HG03280 (cell line): ENCODE measurements around the gene OGFR.
"Not testable (repeated sequence)": the region's sequence is repeated elsewhere in the genome, so short reads cannot be mapped to it uniquely, and the experiment has no call there.

Experiments used
- ATAC-seq: cut with Tn5 transposase; IDR thresholded peaks from one replicate; pipeline ENCODE4 v1.9.1; 2021; ENCODE audit warnings: mild to moderate bottlenecking, moderate library complexity; ENCODE audit not compliant: unreplicated experiment

OGFR gene

DNA sequence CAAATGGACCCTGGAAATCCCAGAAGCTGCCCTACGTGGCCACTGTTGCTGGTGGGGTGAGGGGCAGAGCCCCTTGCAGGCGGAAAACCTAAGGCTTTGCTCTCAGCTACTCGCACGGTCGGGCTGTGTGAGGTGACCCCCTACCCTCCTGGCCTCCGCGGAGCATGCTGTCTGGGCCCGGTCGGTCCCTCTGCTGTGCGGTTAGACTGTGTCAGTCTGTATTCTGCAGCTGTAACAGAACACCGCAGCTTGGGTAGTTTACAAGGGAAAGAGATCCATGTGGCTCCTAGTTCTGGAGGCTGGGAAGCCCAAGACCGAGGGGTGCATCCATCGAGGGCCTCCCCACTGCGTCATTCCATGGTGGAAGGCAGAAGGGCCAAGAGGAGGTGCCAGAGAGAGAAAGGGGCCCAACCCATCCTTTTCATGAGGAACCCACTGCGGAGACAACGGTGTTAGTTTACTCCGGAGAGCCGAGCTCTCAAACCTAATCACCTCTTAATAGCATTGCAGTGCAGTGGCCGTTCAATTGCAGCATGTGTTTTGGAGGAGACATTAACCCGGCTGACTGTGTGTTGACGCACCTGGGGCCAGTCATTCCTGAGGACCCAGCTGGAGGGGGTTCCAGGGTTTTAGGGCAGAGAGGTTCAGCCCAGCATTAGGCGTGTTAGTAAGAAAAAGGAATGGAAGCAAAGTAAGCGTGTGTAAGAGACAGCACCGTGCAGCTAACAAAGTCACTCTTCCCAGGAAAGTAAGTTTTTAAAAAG is 30.5 kb downstream of the OGFR start:
- ATAC-seq: no peak

- no peak for ATAC-seq
These were observed 31.6 kb downstream of the OGFR start for GRCh38 chr20:62835931-62836861.

GRCh38 chr20:62836967-62837490 is 32.4 kb downstream of the OGFR start:
- no peak for ATAC-seq

GRCh38 chr20:62837790-62838127 is 33.1 kb downstream of the OGFR start:
- ATAC-seq: no peak

- ATAC-seq: no peak
These were observed 33.7 kb downstream of the OGFR start for GRCh38 chr20:62838128-62838891.

DNA sequence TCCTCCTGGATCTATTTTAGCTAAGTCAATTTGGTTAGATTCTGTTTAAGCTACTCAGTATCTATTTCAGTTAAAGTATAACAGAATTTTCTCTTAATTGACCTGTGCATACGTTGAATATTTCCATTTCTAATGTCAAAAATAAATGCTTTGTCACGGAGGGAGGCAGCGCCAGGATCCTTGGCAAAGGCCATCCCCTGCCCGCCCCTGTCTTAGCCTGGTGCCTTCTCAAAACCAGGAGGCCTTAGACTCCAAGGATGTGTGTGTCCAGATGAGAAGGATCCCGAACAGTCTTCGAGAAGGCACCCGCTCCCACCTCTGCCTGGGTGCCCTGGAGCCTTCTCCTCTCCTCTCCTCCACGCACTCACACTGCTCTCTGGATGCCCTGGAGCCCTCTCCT is 34.6 kb downstream of the OGFR start:
- ATAC-seq: no peak

DNA sequence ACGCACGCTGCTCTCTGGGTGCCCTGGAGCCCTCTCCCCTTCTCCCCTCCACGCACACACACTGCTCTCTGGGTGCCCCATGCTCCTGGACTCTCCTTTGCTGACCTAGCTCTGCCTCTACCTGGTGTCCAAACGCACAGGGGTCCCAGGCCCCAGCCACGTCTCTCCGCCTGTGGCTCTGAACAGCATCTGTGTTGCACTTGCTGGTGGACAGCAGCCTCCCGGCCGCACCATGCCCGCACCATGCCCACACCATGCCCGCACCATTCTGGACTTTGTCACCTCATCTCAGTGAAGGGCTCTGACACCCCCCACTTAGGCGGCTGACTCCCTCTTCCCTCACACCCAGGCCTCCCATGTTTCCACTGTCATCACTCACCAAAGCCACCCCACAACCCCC is 35.2 kb downstream of the OGFR start:
- ATAC-seq: no peak

GRCh38 chr20:62840244-62841197 is 35.9 kb downstream of the OGFR start:
- no peak for ATAC-seq

GRCh38 chr20:62841705-62842212 is 37.1 kb downstream of the OGFR start:
- no peak for ATAC-seq

DNA sequence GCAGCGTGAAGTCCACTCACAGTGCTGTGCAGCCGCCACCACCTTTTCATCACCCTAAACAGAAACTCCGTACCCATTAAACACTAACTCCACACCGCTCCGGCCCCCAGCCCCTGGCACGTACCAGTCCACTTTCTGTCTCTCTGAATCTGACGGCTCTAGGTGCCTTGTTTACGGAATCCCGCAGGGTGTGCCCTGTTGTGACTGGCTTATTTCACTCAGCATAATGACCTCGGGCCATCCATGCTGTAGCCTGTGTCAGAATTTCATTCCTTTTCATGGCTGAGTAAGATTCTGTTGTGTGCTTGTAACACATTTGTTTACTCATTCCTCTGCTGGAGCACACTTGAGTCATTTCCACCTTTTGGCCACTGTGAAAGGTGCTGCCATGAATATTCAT is 39.0 kb downstream of the OGFR start:
- no peak for ATAC-seq

DNA sequence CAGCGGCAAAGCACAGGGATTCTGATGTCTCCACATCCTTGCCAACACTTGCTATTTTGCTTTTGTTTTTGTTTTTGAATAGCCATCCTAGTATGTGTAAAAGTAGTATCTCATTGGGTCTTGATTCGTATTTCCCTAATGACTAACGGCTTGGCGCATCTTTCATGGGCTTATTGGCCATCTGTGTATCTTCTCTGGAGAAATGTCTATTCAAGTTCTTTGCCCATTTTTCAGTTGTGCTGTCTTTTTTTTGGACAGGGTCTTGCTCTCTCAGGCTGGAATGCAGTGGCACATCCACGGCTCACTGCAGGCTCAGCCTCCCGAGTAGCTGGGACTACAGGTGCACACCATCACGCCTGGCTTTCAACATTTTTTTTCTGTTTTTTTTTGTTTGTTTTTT is 39.5 kb downstream of the OGFR start:
- no peak for ATAC-seq

DNA sequence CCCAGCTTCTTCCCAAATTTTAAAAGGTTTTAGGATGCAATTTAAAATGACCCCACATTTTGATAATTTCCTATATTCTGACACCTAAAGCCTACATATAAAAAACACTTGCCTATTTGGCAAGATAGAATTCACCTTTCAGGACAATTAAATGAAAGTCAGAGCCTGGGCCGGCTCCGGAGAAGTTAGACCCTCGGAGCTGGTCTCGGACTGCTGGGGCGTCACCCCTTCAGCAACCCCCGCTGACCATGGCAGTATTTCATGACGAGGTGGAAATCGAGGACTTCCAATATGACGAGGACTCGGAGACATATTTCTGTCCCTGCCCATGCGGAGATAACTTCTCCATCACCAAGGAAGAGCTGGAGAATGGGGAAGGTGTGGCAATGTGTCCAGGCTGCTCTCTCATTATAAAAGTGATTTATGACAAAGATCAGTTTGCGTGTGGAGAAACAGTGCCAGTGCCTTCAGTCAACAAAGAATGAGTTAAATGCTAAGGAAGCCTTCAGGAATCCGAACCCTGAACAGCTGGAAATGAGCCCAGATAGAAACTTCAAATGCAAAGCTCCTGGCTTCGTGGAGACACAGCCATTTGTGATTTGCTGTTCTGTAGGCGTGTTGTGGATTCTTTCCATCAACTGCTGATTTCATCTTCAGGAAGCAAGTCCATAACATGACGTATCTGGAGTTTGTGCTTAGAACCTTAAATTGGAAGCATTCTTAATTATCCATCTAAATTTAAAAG is 41.0 kb downstream of the OGFR start:
- ATAC-seq: no peak

GRCh38 chr20:62846166-62846890 is 41.7 kb downstream of the OGFR start:
- ATAC-seq: no peak

DNA sequence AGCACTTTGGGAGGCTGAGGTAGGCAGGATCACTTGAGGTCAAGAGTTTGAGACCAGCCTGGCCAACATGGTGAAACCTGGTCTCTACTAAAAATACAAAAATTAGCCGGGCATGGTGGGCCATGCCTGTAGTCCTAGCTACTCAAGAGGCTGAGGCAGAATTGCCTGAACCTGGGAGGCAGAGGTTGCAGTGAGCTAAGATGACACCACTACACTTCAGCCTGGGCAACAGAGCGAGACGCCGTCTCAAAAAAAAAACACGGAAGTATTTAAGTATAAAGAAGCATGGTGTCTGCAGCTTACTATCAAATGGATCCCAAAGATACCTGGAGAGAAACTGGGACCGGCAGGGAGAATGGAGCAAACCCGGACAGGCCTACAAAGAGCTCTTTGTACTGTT is 44.3 kb downstream of the OGFR start:
- ATAC-seq: not testable (repeated sequence)

DNA sequence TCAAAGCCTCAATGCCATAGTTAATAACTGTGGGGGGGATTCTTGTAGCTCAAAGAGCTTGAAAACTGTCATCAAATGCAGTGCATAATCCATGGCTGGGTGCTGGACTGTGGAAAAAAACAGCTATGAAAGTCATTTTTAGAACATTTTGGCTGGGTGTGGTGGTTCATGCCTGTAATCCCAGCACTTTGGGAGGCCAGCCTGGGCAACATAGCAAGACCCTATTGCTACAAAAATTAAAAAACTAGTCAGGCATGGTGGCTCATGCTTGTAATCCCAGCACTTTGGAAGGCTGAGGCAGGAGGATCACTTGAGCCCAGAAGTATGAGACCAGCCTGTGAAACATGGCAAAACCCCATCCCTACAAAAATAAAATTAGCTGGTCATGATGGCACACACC is 44.8 kb downstream of the OGFR start:
- no peak for ATAC-seq

DNA sequence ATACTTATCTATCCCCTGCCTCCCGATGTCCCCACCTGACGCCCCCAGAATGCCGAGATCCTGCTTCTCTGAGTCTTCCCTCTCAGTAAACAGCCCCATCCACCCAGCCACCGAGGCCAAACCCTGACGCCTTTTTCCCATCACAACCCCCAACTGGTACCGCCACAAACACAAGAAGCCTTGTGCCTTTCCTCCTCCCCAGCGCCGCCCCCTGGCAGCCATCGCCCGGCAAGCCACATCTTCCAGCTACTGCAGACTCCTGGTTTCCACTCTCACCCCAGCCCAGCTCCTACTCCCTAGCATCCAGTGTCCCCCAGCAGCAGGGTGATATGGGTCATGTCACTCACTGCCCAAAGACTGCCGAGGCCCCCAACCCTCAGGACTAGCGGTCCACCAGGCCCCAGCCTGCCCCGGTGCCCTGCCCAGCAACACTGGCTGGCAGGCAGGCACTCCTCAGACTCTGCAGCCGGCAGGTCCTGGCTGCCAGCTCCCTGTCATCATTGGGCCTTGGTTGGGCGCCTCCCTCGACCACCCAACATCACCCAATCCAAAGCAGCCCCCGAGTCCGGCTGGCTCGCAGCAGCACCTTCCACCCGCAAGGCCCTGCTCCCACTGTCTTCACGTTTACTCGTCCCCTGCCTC is 45.8 kb downstream of the OGFR start:
- ATAC-seq: no peak

GRCh38 chr20:62852196-62852595 is 47.6 kb downstream of the OGFR start:
- ATAC-seq: no peak

DNA sequence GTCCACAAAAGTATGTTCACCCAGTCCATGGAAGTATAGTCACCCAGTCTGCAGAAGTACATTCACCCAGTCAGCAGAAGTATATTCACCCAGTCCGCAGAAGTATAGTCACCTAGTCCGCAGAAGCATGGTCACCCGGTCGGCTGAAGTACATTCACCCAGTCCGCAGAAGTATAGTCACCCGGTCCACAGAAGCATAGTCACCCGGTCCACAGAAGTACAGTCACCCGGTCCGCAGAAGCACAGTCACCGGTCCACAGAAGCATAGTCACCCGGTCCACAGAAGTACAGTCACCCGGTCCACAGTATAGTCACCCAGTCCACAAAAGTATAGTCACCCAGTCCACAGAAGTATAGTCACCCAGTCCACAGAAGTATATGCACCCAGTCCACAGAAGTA is 48.2 kb downstream of the OGFR start:
- ATAC-seq: no peak
